ENCODE data around the gene AATK.

AATK gene

DNA sequence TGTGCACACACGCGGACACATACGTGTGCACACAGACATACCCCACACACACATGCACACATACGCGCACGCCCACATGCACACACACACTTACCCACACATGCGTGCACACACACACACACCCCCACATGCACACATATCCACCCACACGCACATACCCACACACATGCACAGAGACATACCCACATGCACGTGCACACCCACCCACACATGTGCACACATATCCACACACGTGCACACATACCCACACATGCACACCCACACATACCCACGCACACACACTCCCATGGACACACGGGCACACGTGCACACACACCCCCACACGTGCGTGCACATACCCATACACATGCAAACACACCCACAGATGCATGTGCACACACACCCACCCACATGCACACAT is 27.9 kb downstream of the AATK start:
- no peaks in the 10 kb centered on the region for H3K9me3 ChIP-seq (ENCODE audit: control insufficient read depth, low read length)
- DNase-seq, result no peak
- H3K14ac ChIP-seq (ENCODE audit: low read length in 2 of 2), result peak overlapping the region in 1 of 2 experiments; percentile 19
- H4K91ac ChIP-seq (ENCODE audit: low read length), result no peak overlapping the region
- H3K23ac ChIP-seq (ENCODE audit: low read length in 2 of 2), result no peak overlapping the region
- no peak overlapping the region for H2BK15ac ChIP-seq (ENCODE audit: low read depth, poor library complexity, severe bottlenecking)
- no peak overlapping the region for H3K18ac ChIP-seq (ENCODE audit: low read depth in 1 of 2, low read length in 2 of 2)
- H3K4me1 ChIP-seq (ENCODE audit: control insufficient read depth, insufficient read depth, low read depth, low read length), result peaks cover 12% of the 10 kb centered on the region
- WGBS, result 85% methylated on average over 15 of the region's 15 CpGs
- H3K4ac ChIP-seq (ENCODE audit: low read depth in 1 of 2, low read length in 2 of 2), result no peak overlapping the region
- H4K8ac ChIP-seq (ENCODE audit: low read length), result no peak overlapping the region
- H2BK12ac ChIP-seq (ENCODE audit: low read length in 2 of 2), result no peak overlapping the region
- no peaks in the 10 kb centered on the region for H3K79me1 ChIP-seq (replicated peaks; ENCODE audit: low read length, poor library complexity, severe bottlenecking)
- H3K27me3 ChIP-seq (ENCODE audit: control insufficient read depth in 1 of 2, insufficient read depth in 1 of 2, low read length in 2 of 2), result peaks cover 0 to 46% of the 10 kb centered on the region in 2 experiments
- H3K4me3 ChIP-seq (ENCODE audit: insufficient read depth in 1 of 2, low read depth in 1 of 2, low read length in 2 of 2), result no peak overlapping the region
- H2BK120ac ChIP-seq (ENCODE audit: low read depth, low read length), result no peak overlapping the region
- H3K27ac ChIP-seq (ENCODE audit: low read length, poor library complexity, severe bottlenecking), result no peak overlapping the region
- no peak overlapping the region for H2BK5ac ChIP-seq (ENCODE audit: low read depth, low read length, poor library complexity, severe bottlenecking)
- H2AFZ ChIP-seq (ENCODE audit: low read depth, low read length), result no peak overlapping the region
- no peak overlapping the region for H2AK5ac ChIP-seq (ENCODE audit: low read length, severe bottlenecking)
- H3K36me3 ChIP-seq (ENCODE audit: control insufficient read depth in 1 of 2, insufficient read depth in 2 of 2, low read depth in 1 of 2, low read length in 2 of 2), result no peaks in the 10 kb centered on the region
- no peak overlapping the region for H3K9ac ChIP-seq (ENCODE audit: low read length)
- no peak overlapping the region for H3K4me2 ChIP-seq (ENCODE audit: low read length, poor library complexity, severe bottlenecking)

DNA sequence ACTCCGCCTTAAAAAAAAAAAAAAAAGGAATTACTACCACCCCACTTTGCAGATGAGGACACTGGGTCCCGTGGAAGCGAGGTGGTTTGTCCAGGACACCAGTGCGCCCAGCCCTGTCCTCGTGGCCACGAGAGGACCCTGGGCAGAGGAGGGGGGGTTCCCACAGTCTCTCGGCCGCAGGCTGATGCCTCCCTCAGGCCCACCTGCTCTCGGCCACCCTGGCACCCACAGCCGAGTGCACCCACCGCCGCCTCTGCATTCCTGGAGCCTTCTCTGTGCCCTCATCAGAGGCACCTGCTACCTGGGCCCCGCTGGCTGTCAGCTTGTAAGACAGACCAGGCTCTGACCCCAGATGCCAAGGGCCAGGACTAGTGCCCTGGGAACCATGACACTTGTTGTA is 28.8 kb downstream of the AATK start:
- Histone ChIP-seq H3K27me3 (ENCODE audit: control insufficient read depth in 1 of 2, insufficient read depth in 1 of 2, low read length in 2 of 2) (peaks cover 0 to 41% of the 10 kb centered on the region in 2 experiments), H3K23ac (ENCODE audit: low read length in 2 of 2) (no peak overlapping the region), H2BK120ac (ENCODE audit: low read depth, low read length) (no peak overlapping the region), H3K14ac (ENCODE audit: low read length in 2 of 2) (no peak overlapping the region), H3K4me1 (ENCODE audit: control insufficient read depth, insufficient read depth, low read depth, low read length) (peaks cover 4% of the 10 kb centered on the region), H3K4me3 (ENCODE audit: insufficient read depth in 1 of 2, low read depth in 1 of 2, low read length in 2 of 2) (no peak overlapping the region), H3K9me3 (ENCODE audit: control insufficient read depth, low read length) (no peaks in the 10 kb centered on the region), H3K79me1 (replicated peaks; ENCODE audit: low read length, poor library complexity, severe bottlenecking) (no peaks in the 10 kb centered on the region), H3K27ac (ENCODE audit: low read length, poor library complexity, severe bottlenecking) (no peak overlapping the region), H2AFZ (ENCODE audit: low read depth, low read length) (no peak overlapping the region), H2AK5ac (ENCODE audit: low read length, severe bottlenecking) (no peak overlapping the region), H3K4me2 (ENCODE audit: low read length, poor library complexity, severe bottlenecking) (no peak overlapping the region), H4K91ac (ENCODE audit: low read length) (no peak overlapping the region), H3K18ac (ENCODE audit: low read depth in 1 of 2, low read length in 2 of 2) (no peak overlapping the region), H3K4ac (ENCODE audit: low read depth in 1 of 2, low read length in 2 of 2) (no peak overlapping the region), H2BK5ac (ENCODE audit: low read depth, low read length, poor library complexity, severe bottlenecking) (no peak overlapping the region), H2BK12ac (ENCODE audit: low read length in 2 of 2) (no peak overlapping the region), H2BK15ac (ENCODE audit: low read depth, poor library complexity, severe bottlenecking) (no peak overlapping the region), H4K8ac (ENCODE audit: low read length) (no peak overlapping the region), H3K9ac (ENCODE audit: low read length) (no peak overlapping the region), H3K36me3 (ENCODE audit: control insufficient read depth in 1 of 2, insufficient read depth in 2 of 2, low read depth in 1 of 2, low read length in 2 of 2) (no peaks in the 10 kb centered on the region)
- WGBS, result 93% methylated on average over 13 of the region's 13 CpGs
- DNase-seq, result no peak

DNA sequence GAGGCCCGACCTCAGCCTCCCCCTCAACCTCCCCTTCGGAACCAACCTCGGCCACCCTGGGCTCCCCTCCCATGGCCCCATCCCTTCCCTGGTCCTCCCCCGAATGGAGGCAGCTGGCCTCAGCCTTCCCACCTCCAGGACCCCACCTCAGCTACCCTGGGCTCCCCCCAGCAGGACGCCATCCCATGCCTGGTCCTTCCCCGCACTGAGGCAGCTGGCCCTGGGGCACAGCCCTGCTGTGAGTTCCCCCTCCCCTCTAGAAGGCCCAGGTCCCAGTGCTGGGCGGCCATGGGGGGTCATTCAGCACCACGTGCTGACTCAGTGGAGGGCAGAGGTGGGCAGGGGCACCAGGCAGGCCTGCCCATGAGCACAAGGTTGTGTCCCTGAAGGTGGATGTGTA is 29.7 kb downstream of the AATK start:
- Histone ChIP-seq H3K18ac (ENCODE audit: low read depth in 1 of 2, low read length in 2 of 2) (no peak overlapping the region), H2BK5ac (ENCODE audit: low read depth, low read length, poor library complexity, severe bottlenecking) (no peak overlapping the region)

DNA sequence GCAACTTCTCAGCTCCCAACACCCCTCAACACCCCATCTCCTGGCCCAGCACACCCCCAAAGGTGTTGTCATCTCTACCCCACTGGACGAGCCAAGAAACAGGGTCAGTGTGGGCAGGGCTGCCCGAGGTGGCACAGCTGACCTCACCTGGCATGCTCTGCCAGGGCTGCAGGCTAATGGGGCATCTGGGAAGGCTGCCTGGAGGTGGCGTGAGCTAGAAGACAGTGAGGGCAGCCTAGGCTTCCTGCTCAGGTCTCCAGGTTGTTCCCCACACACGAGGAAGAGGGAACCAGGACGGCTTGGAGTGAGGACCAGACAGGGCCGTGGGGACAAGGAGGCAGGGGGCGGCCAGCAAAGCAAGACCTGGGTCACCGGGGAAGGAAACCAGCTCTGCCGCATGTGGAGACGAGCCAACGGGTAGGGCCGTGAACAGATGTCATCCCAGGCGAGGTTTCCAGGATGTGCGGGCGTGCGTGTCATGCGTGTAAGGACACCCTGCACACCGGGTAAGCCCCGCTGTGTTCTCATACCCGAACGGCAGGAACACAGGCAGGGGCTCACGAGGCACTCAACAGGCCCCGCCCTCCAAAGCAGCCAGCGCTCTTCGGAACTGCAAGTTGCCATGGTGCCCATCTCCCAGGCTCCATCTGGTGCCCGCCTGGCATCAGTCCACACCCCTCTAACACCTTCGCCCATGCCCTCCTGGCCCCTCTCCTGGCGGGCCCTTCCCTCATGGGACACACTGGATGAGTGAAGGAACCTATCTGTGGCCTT is 30.3 kb downstream of the AATK start:
- H3K4me2 ChIP-seq (ENCODE audit: low read length, poor library complexity, severe bottlenecking), result no peak overlapping the region
- H3K4ac ChIP-seq (ENCODE audit: low read depth in 1 of 2, low read length in 2 of 2), result no peak overlapping the region
- no peak overlapping the region for H4K8ac ChIP-seq (ENCODE audit: low read length)
- DNase-seq, result no peak
- H3K9ac ChIP-seq (ENCODE audit: low read length), result no peak overlapping the region
- no peak overlapping the region for H3K14ac ChIP-seq (ENCODE audit: low read length in 2 of 2)
- no peak overlapping the region for H2BK12ac ChIP-seq (ENCODE audit: low read length in 2 of 2)
- no peaks in the 10 kb centered on the region for H3K36me3 ChIP-seq (ENCODE audit: control insufficient read depth in 1 of 2, insufficient read depth in 2 of 2, low read depth in 1 of 2, low read length in 2 of 2)
- H3K27ac ChIP-seq (ENCODE audit: low read length, poor library complexity, severe bottlenecking), result no peak overlapping the region
- no peak overlapping the region for H3K18ac ChIP-seq (ENCODE audit: low read depth in 1 of 2, low read length in 2 of 2)
- H3K79me1 ChIP-seq (replicated peaks; ENCODE audit: low read length, poor library complexity, severe bottlenecking), result no peaks in the 10 kb centered on the region
- no peak overlapping the region for H3K23ac ChIP-seq (ENCODE audit: low read length in 2 of 2)
- no peak overlapping the region for H2BK5ac ChIP-seq (ENCODE audit: low read depth, low read length, poor library complexity, severe bottlenecking)
- WGBS, result 90% methylated on average over 28 of the region's 28 CpGs
- no peak overlapping the region for H2BK15ac ChIP-seq (ENCODE audit: low read depth, poor library complexity, severe bottlenecking)
- no peak overlapping the region for H2BK120ac ChIP-seq (ENCODE audit: low read depth, low read length)
- H3K4me3 ChIP-seq (ENCODE audit: insufficient read depth in 1 of 2, low read depth in 1 of 2, low read length in 2 of 2), result no peak overlapping the region
- H3K4me1 ChIP-seq (ENCODE audit: control insufficient read depth, insufficient read depth, low read depth, low read length), result peaks cover 4% of the 10 kb centered on the region
- no peak overlapping the region for H2AK5ac ChIP-seq (ENCODE audit: low read length, severe bottlenecking)
- H2AFZ ChIP-seq (ENCODE audit: low read depth, low read length), result no peak overlapping the region
- H4K91ac ChIP-seq (ENCODE audit: low read length), result no peak overlapping the region
- H3K27me3 ChIP-seq (ENCODE audit: control insufficient read depth in 1 of 2, insufficient read depth in 1 of 2, low read length in 2 of 2), result peaks cover 0 to 36% of the 10 kb centered on the region in 2 experiments
- no peaks in the 10 kb centered on the region for H3K9me3 ChIP-seq (ENCODE audit: control insufficient read depth, low read length)

More for the DNA sequence above, 29.7 kb downstream of the AATK start:
- H2AFZ ChIP-seq (ENCODE audit: low read depth, low read length), result no peak overlapping the region
- H3K27ac ChIP-seq (ENCODE audit: low read length, poor library complexity, severe bottlenecking), result no peak overlapping the region
- H4K8ac ChIP-seq (ENCODE audit: low read length), result no peak overlapping the region
- H2BK12ac ChIP-seq (ENCODE audit: low read length in 2 of 2), result no peak overlapping the region
- no peak overlapping the region for H4K91ac ChIP-seq (ENCODE audit: low read length)
- WGBS, result 80% methylated on average over 8 of the region's 8 CpGs
- no peak overlapping the region for H3K4me3 ChIP-seq (ENCODE audit: insufficient read depth in 1 of 2, low read depth in 1 of 2, low read length in 2 of 2)
- no peaks in the 10 kb centered on the region for H3K9me3 ChIP-seq (ENCODE audit: control insufficient read depth, low read length)
- no peak overlapping the region for H3K4ac ChIP-seq (ENCODE audit: low read depth in 1 of 2, low read length in 2 of 2)
- peaks cover 4% of the 10 kb centered on the region for H3K4me1 ChIP-seq (ENCODE audit: control insufficient read depth, insufficient read depth, low read depth, low read length)
- no peak overlapping the region for H3K9ac ChIP-seq (ENCODE audit: low read length)
- H3K23ac ChIP-seq (ENCODE audit: low read length in 2 of 2), result no peak overlapping the region
- DNase-seq, result no peak
- H3K14ac ChIP-seq (ENCODE audit: low read length in 2 of 2), result no peak overlapping the region
- peaks cover 0 to 36% of the 10 kb centered on the region in 2 experiments for H3K27me3 ChIP-seq (ENCODE audit: control insufficient read depth in 1 of 2, insufficient read depth in 1 of 2, low read length in 2 of 2)
- no peaks in the 10 kb centered on the region for H3K79me1 ChIP-seq (replicated peaks; ENCODE audit: low read length, poor library complexity, severe bottlenecking)
- H3K36me3 ChIP-seq (ENCODE audit: control insufficient read depth in 1 of 2, insufficient read depth in 2 of 2, low read depth in 1 of 2, low read length in 2 of 2), result no peaks in the 10 kb centered on the region
- H3K4me2 ChIP-seq (ENCODE audit: low read length, poor library complexity, severe bottlenecking), result no peak overlapping the region
- H2BK120ac ChIP-seq (ENCODE audit: low read depth, low read length), result no peak overlapping the region
- H2AK5ac ChIP-seq (ENCODE audit: low read length, severe bottlenecking), result no peak overlapping the region
- no peak overlapping the region for H2BK15ac ChIP-seq (ENCODE audit: low read depth, poor library complexity, severe bottlenecking)

Measured in mesenchymal stem cell (in vitro differentiated cells and primary cell).